Activated CD8-positive, alpha-beta memory T cell treated with anti-CD3 and anti-CD28 coated beads, Interleukin-2, amount 50 U/mL, for 4 hours (primary cell): ENCODE measurements around the gene TANC1.

ENCODE experiments used
- DNase-seq: peaks from one replicate; pipeline ENCODE4 v3.0.0-alpha.2; 2020

The TANC1 gene

DNA sequence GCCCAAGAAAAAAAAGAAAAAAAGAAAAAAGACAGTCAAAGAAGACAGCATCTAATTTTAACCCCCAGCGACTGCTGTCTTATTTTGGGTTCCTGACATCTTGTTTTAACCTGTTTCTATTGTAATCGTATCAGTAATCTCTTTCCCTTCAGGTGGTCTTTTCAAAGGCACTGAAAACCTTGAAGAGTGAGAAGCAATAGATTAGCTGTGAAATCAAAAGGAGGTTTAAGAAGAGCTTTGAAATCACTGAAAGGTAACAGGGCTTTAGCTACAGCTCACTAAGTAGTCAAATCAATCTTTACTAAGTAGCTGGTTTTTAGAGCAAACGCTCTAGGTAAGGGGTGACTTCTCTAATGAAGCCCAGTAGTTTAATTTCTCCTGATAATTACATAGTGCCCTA lies 5.4 kb upstream of the TANC1 start:
- DNase-seq: no peak

DNA sequence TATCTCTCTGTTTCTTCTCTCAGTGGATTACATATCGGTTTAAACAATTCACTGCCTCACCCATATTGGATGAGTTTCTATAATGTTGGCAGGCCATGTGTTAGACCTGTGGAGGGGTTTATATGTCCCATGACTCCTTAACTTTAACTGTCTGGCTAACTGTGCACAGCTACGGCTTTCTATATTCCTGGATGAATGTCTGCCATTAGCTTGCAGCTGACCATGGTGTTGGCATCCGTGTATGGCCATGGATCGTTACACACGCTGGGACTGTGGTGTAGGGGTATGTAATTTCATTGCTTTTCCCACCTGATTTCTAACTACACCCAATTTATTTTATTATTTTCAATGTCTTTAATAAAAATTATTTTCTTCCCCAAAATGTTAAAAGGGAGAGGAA lies 3.3 kb upstream of the TANC1 start:
- no peak for DNase-seq

DNA sequence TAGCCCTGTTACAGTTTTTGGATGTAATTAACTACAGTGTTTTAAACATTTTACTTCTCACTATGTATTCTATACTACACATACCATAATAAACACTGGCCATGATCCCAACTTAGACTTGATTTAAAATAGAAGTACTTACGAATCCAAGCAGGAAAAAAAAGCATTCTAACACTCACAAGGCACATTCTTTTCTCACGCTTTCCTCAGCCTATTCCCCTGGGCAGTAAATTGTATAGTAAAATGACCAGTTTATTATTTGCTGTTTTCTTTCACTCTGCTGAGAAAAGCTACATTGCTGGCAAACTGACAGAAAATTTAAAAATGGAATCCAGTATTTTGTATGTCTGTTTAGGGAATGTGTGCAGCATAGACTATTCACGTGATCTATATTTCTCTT lies 2.8 kb upstream of the TANC1 start:
- no peak for DNase-seq

DNA sequence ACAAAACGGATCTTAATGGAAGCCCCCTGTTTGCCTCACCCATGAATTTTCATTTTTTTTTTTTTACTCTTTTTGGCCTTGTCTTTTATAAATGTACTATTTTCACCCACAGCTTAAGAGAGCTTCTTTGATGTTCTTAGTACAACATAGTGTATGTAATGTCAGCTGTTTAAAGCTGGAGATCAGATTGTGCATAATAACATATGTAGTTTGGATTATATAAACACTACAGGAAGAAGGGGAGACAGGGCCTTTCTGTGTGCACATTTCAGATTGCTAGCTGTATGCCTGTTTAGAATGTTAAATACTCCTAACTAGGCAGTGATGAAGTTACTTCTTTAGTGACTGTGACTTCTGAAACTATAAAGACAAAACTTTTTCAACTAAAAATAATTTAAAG lies 2.1 kb upstream of the TANC1 start:
- no peak for DNase-seq

DNA sequence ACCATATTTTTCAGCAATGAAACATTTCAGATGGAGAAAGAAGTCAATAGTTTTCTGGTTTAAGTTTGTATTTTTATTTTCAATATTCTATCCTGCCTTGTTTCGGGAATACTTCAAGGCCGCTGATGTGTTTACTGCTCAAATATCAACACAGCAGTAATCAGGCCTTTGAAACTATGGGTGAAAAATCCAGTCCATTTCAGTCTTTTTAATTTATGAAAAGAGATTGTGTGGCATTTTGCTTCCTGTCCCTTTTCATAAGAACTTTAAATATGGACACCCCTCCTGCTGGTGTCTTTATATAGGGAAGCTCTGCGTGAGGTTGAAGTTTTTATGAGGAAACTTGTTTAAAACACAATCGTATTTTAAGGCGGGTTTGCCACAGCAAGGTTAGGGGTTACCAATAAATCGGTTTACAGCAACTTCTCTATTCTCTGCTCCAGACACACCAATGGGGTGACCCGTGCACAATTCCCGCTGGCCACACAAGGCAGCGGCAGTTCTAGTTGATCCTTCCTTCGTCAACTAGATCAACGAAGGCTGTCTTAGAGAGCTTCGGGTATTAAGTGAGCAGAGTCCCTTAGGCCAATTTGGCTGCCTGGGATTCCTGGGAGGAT lies 1.2 kb upstream of the TANC1 start:
- no peak for DNase-seq

DNA sequence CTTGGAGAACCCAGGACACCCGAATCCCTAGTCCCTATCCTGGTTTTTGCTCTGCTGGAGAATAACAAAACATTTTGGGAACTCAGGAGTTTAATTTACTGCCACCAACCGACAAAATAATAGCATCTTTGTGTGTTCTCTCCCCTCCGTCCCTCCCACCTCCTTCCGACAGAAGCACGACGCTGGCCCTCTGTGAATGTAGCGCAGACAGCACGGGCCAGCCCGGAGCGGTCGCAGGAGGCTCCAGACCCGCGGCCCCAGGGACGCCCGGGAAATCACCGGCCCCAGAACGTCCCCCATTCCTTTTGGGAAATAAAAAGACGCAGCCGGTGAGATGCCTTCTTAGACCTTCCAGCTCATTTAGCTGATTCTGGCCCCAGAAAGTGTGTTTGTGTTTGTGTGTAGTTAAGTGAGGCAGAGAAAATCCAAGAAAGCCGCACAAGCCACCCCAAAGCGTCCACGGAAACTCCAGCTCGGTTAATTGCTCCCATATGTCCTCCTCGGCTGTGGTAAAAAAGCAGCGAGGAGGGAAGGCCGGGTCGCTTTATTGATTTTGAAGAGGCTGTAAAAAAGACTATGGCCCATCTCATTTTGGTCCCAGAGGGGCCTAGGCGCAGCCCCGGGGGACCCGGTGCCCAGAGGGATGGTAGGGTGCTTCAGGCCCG lies 577 bp upstream of the TANC1 start:
- no peak for DNase-seq

DNA sequence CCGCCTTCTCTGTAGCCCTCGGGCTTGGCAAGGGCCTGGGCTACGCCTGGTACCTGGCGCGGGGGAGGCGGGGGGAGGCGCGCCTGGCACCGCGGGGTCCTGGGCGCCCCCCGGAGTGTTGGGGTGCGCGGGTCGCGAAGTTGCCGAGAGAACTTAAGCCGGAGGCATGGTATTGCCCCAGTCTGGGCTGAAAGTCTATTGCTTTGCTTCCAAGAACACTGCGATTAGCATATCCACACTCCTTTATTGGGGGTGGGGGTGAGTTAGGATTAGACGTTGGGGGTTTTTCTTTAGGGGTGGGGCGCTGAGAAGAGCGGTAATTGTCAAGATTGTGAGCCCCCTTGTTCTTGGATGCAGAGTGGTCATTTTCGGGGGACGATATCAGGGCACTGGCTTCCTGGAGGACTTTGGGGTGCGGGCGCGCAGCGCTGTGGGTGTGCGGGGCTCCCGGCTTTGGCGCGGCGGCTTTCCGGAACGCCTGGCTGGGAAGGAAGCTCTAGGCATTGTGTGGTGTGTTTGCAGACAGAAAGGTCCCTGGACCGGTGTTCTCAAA lies 798 bp downstream of the TANC1 start:
- DNase-seq: no peak

DNA sequence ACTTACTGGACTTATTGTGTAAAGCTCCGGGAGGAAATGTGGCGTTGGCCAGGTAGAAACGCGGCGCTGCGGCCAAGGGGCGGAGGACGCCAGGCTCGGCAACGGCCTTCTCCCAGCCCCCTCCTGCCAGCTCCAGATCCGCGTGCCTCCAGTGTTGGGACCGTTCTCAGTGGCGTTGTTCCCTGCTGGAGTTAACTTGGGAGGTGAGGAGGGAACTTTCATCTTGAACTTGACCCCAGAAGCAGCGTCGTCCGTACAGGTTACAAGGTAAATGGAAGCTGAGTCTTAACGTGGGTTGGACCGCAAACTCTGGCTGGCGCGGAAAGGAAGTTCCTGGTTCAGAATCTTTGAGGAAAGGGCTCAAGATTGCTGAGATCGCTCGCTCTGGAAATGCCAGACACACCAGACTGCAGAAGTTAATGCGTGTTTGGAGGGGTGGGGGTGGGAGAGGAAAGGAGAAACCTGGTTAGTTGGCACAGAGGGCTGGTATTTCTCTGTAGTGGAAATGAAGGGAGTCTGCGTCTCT lies 1.3 kb downstream of the TANC1 start:
- no peak for DNase-seq

DNA sequence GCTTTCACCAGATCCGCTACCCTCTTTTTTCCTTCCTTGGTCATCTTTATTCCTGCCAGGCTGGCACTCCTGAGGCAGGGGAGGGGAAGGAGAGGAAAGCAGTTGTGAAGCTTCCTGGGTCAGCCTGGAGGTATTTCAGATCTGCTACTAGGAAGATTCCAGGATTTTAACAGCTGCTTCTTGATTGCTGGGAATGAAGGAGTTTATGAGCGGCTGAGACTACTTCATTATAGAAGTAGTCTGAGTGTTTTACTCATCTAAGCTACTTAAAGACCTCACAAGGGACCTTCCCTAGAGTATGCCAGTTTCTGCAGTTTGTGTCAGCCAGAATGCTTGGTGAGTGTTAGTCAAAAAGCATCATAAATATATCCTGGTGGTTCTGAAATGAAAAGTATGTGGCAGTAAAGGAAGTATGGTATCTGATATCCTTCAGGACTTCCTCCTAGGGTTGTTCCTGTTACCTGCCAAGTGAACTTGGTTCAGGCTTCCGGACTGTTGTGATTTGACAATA lies 1.9 kb downstream of the TANC1 start:
- no peak for DNase-seq

DNA sequence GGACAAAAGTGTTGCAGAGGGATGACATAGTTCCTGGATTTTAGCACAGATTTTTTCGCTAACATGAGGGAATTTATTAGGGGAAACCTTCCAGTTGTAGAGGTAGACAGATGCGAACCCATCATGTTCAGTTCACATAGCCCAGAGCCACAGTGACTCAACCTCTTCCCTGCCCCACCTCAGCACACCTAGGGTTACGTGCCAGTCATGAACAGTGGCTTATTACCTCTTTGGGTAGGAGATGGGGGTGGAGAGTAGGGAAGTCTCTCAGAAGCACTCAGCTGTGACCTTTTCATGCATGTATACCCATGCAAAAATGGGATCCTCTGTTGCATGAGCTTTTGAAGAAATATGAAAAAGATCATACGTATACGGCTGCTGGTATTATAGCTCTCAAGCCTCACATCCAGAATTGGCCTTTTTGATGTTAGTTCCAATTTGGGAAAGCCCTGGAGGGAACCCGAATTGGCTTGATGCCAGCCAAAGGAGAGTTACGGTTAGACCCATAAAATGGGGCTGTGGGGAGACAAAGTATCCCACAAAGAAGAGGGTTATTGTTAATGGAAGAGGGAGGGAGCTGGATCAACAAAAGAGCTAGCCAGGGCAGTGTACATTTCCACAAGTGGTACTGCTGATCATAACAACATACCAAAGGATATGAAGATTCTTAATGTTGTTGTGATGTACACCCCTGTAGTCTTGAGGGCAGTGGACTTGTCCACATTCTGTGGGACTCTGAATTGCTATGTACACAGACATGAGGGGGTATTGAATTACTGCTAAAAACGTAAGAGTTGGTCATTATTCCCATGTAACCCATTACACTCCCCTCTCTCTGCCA lies 4.9 kb downstream of the TANC1 start:
- no peak for DNase-seq

DNA sequence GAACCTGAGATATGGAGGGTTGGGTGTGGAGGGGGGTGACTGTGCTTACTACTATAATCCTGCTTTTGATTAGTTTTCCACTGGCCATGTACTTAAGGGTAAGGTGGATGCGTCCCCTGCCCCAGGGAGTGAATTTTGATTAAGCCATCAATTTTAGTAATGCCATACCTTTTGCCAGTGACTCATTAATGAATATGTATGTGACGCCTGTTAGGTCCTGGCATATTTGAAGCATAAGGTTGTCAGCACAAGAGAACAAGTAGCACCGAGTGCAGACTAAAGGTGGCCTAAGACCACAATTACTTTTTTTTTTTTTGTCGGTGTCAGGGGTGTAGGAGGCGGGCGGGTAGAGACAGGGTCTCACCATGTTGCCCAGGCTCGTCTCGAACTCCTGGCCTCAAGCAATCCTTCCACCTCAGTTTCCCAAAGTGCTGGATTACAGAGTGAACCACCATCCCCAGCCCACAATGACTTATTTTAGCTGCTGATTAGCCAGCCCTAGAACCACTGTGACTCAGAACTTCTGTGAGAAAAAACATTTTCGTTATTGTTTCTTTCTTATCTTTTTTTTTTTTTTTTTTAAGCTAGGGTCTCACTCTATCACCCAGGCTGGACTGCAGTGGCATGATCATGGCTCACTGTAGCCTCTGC lies 7.0 kb downstream of the TANC1 start:
- DNase-seq: no peak

DNA sequence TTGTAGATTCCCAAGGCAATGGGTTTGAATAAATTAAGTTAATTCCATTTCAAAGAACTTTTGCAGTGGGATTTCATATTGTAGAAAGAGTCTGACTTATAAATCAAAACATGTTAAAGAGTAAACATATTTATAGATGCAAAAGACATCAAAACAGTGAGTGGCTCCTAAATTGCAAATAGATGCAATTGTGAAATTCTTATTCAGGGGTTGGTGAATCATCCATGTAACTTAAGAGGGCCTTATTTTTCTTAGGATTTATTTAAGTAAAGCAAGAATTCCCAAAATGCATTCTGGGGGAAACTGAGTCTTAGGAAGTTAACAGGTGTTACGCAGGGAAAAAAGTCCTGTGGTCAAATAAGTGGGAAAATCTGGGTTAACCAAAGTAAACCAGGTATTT lies 11.3 kb downstream of the TANC1 start:
- DNase-seq: no peak

DNA sequence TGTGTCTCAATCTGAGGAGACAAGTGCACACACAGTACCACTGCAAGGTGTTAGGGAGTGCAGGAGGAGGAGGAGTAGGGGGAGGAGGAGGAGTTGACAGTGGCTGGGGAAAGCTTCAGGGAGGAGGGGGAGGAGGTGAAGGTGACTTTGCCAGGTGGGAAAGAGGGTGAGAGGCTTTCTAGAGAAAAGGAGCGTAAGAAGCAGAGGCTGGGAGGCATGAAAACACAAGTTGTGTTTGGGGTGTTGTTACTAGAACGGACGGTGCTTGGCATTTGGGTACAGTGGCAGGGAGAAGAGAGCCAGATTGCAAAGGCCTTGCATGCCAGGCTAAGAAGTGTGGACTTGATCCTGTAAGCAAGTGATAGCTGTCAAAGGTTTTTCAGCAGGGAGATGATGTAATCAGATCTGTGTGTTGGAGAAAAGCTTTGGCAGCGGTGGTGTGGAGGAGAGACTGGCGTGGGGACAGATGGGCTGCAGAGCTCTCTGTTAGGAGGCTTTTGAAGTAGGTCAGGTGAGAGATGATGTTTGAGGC lies 16.2 kb downstream of the TANC1 start:
- DNase-seq: no peak

DNA sequence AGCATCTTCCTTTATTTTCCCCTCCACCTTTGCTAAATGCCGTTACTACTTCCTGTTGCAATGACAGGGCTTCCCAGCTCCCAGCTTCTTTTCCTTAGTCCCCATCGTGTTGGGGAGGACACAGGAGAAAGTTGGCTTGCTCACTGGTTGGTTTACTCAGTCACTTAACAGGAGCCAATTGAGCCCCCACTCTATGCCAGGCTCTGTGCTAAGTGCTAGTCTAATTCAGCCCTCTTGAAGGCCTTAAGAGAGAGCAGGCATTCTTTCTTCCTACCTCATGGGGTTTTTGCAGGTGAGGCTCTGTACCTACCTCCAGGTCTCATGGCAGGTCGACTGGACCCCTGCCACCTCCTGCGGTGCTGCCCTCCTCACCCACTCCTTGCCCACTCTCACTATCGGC lies 20.1 kb downstream of the TANC1 start:
- no peak for DNase-seq

DNA sequence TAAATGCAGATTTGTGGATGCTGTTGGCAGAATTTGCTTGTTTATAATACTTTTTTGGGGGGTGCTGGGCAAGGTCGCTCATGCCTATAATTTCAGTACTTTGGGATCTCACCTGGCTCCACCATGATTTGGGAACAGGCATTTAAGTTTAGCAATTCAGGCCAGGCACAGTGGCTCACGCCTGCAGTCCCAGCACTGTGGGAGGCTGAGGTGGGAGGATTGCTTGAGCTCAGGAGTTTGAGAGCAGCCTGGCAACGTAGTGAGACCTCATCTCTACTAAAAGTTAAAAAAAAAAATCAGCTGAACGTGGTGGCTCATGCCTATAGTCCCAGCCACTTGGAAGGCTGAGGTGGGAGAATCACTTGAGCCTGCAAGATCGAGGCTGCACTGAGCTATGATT lies 20.7 kb downstream of the TANC1 start:
- DNase-seq: no peak

DNA sequence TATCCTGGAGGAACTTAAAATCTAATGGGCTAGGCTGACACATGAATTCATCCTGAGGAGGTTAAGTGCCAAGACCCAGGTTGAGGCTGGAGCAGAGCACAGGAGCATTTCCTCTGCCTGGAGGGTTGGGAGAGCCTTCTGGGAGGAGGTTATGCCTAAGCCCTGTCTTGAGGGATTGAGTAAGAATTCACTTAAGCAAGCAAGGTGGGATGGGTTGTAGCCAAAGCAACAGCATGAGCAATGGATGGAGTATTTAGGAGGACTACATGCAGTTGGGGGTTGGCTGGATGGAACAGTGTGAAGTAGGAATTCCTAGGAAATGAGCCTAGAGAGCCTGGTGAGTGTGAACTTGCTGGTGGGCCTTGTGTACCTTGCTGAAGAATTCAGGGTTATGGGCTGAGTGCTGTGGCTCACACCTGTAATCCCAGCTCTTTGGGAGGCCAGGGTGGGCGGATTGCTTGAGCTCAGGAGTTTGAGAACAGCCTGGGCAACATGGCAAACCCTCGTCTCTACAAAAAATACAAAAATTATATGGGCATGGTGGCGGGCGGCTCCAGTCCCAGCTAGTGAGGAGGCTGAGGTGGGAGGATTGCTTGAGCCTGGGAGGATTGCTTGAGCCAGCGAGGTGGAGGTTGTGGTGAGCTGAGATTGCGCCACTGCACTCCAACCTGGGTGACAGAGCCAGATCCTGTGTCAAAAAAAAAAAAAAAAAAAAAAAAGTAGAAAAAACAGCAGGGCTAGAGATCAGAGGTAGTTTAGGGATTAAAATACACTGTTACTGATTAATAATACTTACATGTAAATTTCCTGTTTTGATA lies 22.2 kb downstream of the TANC1 start:
- DNase-seq: no peak

DNA sequence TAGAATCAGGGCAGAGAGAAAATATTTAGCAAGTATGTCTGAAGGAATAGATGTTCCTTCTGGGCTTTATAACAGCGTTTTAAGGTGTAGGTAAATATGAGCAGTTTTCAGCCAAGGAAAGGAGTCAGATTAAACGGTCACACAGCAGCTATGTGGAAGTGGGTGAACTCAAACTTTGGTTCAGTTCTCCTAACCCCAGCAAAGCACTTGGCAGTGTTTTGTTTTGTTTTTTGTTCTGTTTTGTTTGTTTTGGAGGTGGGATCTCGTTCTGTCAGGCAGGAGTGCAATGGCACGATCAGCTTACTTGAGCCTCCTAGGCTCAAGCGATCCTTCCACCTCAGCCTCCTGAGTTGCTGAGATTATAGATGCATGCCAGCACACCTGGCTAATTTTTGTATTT lies 24.6 kb downstream of the TANC1 start:
- DNase-seq: no peak

DNA sequence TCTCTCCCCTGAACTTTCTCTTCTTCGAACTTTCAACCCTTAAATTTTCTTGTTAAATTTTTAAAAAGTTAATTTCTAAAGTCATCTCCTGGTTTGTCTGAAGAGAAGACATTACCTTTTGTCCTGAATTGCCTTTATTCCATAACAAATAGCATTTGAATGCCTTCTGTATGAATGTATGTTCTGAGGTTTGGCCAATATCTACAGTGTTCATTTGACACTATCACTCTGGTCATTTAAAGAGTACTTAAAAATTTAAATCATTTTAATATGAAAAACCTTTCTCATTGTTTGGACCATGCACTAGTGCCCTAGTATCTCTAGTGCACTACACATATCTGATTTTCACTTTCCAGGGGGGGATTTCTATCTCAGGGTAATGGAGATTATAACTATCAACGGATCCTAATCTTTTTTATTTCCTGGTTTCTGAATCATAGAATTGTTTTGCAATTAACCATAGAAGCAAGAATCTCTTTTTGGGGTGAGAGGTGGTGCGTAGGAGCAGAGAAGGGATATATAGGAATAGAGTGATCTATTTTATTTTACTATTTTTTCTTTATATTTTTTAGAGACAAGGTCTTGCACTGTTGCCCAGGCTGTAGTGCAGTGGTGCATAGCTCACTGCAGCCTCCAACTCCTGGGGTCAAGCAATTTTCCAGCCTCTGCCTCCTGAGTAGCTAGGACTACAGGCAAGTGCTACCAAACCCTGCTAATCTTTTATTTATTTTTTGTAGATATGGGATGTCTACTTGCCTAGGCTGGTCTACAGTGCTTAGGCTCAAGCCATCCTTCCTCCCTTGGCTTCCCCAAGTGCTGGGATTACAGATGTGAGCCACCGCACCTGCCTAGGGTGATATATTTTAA lies 25.5 kb downstream of the TANC1 start:
- DNase-seq: no peak

DNA sequence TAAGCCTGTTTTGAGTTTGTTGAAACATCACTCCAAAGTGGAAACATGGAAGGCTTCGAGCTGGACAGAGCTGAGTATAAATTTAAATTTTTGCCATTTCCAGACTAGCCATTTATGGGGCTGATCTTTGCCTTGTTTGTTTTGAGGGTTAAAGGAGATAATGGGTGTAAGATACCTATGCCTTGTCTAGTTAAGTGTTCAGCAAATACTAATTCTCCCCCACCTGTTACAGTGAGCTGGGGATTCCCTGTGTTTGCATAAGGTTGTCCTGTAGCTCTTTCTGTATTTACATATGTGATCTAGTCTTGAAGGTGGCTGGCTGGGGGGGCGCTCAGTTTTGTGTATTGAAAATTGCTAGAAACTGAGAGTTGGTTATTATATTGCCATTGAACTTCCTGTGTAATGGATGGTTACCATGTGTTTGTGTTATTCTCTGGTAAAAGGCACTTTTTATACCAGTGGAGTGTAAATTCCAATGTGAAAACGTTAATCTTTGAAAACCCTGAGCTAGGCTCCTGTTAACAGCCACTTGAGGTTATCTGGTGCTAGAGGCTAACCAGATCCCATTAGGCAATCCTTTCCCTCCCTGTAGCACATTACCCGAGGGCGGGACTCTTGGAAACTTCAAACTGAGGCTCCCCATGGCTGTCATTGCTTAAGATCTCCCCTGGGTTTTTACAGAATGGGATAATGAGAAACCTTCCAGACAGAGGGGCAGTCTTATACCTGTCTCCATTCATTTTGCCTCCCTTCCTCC lies 26.7 kb downstream of the TANC1 start:
- no peak for DNase-seq

DNA sequence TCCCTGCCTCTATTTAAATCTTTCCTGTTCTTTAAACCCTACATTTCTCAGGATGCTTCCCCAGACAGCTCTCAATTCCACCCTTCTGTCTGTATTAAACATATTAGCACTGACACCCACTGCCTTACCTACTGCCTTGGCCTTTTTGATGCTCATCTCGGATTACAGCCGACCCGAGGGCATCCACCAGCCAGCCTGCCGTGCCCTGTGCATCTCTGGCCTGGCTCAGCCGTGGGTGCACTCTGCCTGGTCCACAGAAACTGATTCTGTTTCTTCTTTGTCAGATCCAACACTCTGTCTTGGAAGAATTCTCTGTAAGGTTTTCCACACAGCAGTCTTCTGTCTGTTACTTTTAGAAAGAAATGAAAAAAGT lies 27.2 kb downstream of the TANC1 start:
- no peak for DNase-seq
